T-helper 1 cell treated with Interleukin-12 subunit alpha and Interleukin-12 subunit beta and Interleukin-4 antibody, amounts not matched to agents 30 μg/mL and 1 μg/mL, for 36 hours (primary cell): ENCODE results near the gene LYZL2.
"Not testable (repeated sequence)": the region's sequence is repeated elsewhere in the genome, so short reads cannot be mapped to it uniquely, and the experiment has no call there.

Source experiments
- H3K27ac Mint-ChIP-seq: one replicate; pipeline ENCODE4 v1.8.0; 2021; ENCODE audit warnings: mild to moderate bottlenecking, mixed read lengths
- H3K27me3 Mint-ChIP-seq: one replicate; pipeline ENCODE4 v1.8.0; 2021; ENCODE audit warnings: low read depth, mixed read lengths
- H3K36me3 Mint-ChIP-seq: one replicate; pipeline ENCODE4 v1.8.0; 2021; ENCODE audit warnings: low read depth, mixed read lengths
- H3K4me1 Mint-ChIP-seq: one replicate; pipeline ENCODE4 v1.8.0; 2021; ENCODE audit warnings: low read depth, mixed read lengths
- H3K4me3 Mint-ChIP-seq: one replicate; pipeline ENCODE4 v1.8.0; 2021; ENCODE audit warnings: mild to moderate bottlenecking, moderate library complexity, mixed read lengths
- H3K9me3 Mint-ChIP-seq: one replicate; pipeline ENCODE4 v1.8.0; 2021; ENCODE audit warnings: mixed read lengths

Gene LYZL2

GRCh38 chr10:30651470-30652397 lies 22.2 kb upstream of the LYZL2 start:
- not testable (repeated sequence) for H3K36me3 Mint-ChIP-seq, H3K27ac Mint-ChIP-seq, H3K4me3 Mint-ChIP-seq, H3K4me1 Mint-ChIP-seq, H3K9me3 Mint-ChIP-seq
- peaks cover 33% of the 10 kb centered on the region for H3K27me3 Mint-ChIP-seq

DNA sequence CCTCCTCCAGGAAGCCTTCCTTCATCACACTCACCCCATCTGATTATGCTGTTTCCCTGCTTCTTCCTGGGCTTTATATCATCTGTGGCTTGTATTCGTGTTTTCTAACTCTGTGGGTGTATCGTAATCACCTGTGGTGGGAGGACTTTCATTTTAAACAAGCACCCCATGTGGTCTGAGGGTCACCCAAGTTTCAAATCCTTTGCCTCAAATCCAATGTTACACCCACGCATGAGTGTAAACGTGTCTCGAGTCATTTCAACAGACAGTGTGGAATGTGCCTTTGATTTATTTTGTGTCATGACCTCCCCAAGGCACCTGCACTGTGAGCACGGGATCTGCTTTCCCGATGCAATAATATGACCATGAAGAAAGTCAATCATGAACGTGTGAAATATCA lies 17.5 kb upstream of the LYZL2 start:
- Mint-ChIP-seq H3K4me1 (peaks cover 10% of the 10 kb centered on the region), H3K4me3 (no peak overlapping the region), H3K27me3 (peaks cover 33% of the 10 kb centered on the region), H3K27ac (no peak overlapping the region), H3K9me3 (no peaks in the 10 kb centered on the region), H3K36me3 (no peaks in the 10 kb centered on the region)

GRCh38 chr10:30645340-30645827 lies 15.8 kb upstream of the LYZL2 start:
- no peak overlapping the region for H3K27ac Mint-ChIP-seq
- no peak overlapping the region for H3K4me3 Mint-ChIP-seq
- no peaks in the 10 kb centered on the region for H3K9me3 Mint-ChIP-seq
- no peaks in the 10 kb centered on the region for H3K36me3 Mint-ChIP-seq
- peaks cover 39% of the 10 kb centered on the region for H3K27me3 Mint-ChIP-seq
- H3K4me1 Mint-ChIP-seq: peaks cover 10% of the 10 kb centered on the region

GRCh38 chr10:30644408-30644861 lies 14.9 kb upstream of the LYZL2 start:
- Mint-ChIP-seq H3K4me1 (peaks cover 10% of the 10 kb centered on the region), H3K27me3 (peaks cover 45% of the 10 kb centered on the region)
- not testable (repeated sequence) for H3K9me3 Mint-ChIP-seq, H3K4me3 Mint-ChIP-seq, H3K36me3 Mint-ChIP-seq, H3K27ac Mint-ChIP-seq

DNA sequence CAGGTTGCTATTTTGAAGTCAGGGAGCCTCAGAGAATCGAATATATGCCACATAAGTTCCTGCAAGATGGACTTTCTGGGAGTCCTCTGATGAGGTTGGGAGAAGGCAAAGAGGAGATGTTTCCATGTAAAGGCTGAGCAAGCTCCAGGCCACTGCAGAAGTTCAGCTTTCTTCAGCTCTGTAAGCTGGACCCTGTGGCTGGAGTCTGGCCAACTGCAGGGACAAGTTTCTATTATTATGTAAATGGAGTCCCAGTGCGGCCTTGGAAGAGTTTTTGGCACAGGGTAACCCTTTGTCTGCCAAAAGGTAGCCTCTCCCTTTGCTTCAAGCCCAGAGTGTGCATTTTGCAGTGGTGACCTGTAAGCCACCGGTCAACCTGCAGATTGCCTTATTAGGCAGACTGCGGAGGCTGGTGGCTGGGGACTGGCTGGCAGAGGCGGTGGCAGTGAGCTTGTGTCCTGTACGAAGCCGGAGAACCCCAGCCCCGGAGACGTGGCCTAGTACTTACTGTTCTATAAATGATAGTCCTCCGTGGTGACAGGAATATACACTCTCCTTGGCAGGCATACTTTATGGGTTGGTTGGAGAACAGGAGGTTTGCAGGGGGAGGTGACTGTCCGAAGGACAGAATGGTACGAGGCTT lies 14.1 kb upstream of the LYZL2 start:
- H3K27ac Mint-ChIP-seq, H3K4me3 Mint-ChIP-seq, H3K9me3 Mint-ChIP-seq, H3K36me3 Mint-ChIP-seq: not testable (repeated sequence)
- Mint-ChIP-seq H3K4me1 (peaks cover 10% of the 10 kb centered on the region), H3K27me3 (peaks cover 45% of the 10 kb centered on the region)

DNA sequence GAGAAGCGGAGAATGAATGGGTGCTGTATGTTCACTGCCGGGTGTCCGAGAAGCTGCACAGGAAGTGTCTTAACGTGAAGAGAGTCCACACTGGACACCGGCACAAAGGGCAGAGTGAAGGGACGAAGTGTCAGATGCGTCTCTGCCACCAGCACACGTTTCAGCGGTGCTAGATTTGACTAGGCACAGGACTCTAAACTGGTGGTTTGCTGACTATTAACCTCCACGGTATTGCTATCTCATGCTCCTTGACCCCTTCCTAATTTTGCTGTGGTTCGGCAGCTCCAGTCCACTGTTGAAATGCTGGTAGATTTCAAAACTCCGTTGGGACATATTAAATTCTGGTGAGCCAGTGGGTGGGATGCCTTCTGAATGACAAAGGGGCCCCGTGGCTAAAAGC lies 13.3 kb upstream of the LYZL2 start:
- H3K36me3 Mint-ChIP-seq, H3K4me3 Mint-ChIP-seq, H3K9me3 Mint-ChIP-seq, H3K27ac Mint-ChIP-seq: not testable (repeated sequence)
- Mint-ChIP-seq H3K27me3 (peaks cover 45% of the 10 kb centered on the region), H3K4me1 (peaks cover 10% of the 10 kb centered on the region)

GRCh38 chr10:30639946-30640786 lies 10.6 kb upstream of the LYZL2 start:
- no peaks in the 10 kb centered on the region for H3K36me3 Mint-ChIP-seq
- H3K4me3 Mint-ChIP-seq: no peak overlapping the region
- H3K4me1 Mint-ChIP-seq: peaks cover 3% of the 10 kb centered on the region
- peaks cover 48% of the 10 kb centered on the region for H3K27me3 Mint-ChIP-seq
- no peak overlapping the region for H3K27ac Mint-ChIP-seq
- no peaks in the 10 kb centered on the region for H3K9me3 Mint-ChIP-seq

GRCh38 chr10:30637881-30638467 lies 8.4 kb upstream of the LYZL2 start:
- H3K27ac Mint-ChIP-seq: no peak overlapping the region
- H3K9me3 Mint-ChIP-seq: no peaks in the 10 kb centered on the region
- no peaks in the 10 kb centered on the region for H3K4me1 Mint-ChIP-seq
- H3K36me3 Mint-ChIP-seq: no peaks in the 10 kb centered on the region
- peaks cover 36% of the 10 kb centered on the region for H3K27me3 Mint-ChIP-seq
- H3K4me3 Mint-ChIP-seq: no peak overlapping the region

GRCh38 chr10:30631188-30631587 lies 1.6 kb upstream of the LYZL2 start:
- Mint-ChIP-seq H3K4me3 (no peak overlapping the region), H3K9me3 (no peaks in the 10 kb centered on the region), H3K27me3 (peaks cover 35% of the 10 kb centered on the region), H3K36me3 (no peaks in the 10 kb centered on the region), H3K4me1 (no peaks in the 10 kb centered on the region), H3K27ac (no peak overlapping the region)

- Mint-ChIP-seq H3K4me3 (no peak overlapping the region), H3K36me3 (no peaks in the 10 kb centered on the region), H3K4me1 (no peaks in the 10 kb centered on the region), H3K27ac (no peak overlapping the region), H3K27me3 (peaks cover 29% of the 10 kb centered on the region), H3K9me3 (no peaks in the 10 kb centered on the region)
Measured at GRCh38 chr10:30630571-30630970, 1.0 kb upstream of the LYZL2 start.

DNA sequence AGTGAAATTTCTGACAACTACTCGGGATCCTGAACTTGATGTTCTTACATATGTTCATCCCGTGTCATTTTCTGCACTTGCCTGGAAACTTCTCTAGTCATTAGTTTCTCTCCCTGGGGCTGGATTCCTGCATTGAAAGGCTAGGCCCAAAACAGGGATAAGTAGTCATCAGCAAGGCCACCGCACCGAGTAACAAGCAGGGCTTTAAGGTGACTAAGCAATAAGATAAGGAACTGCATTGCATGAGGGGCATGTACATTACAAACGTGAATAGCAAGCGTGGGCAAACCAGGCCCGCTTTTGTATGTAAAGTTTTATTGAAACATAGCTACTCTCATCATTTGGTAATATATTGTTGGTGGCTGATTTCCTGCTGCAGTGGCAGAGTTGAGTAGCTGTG lies 977 bp downstream of the LYZL2 start:
- H3K36me3 Mint-ChIP-seq, H3K27ac Mint-ChIP-seq, H3K4me3 Mint-ChIP-seq, H3K4me1 Mint-ChIP-seq, H3K9me3 Mint-ChIP-seq: not testable (repeated sequence)
- H3K27me3 Mint-ChIP-seq: peaks cover 24% of the 10 kb centered on the region

DNA sequence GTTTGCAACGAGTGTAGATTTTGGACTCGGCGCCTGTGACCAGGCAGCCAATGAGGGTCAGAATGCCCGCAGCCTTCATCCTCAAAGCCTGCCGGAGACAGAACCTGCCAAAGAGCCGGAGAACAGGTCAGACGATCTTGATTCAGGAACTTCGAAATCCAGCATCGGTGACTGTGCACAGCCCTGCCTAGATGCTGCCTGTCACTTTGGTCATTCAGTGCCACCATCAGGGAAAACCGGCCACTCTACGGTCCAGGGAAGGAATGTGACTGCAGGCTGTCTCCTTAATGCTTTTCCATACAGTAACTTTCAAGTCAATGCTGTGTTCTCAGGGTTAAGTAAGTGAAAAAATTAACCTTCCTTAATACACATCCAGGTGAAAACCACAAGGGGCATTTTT lies 2.7 kb downstream of the LYZL2 start:
- peaks cover 11% of the 10 kb centered on the region for H3K27me3 Mint-ChIP-seq
- H3K4me1 Mint-ChIP-seq, H3K9me3 Mint-ChIP-seq, H3K27ac Mint-ChIP-seq, H3K36me3 Mint-ChIP-seq, H3K4me3 Mint-ChIP-seq: not testable (repeated sequence)

- H3K4me1 Mint-ChIP-seq: not testable (repeated sequence)
Measured at GRCh38 chr10:30626196-30626595, 3.4 kb downstream of the LYZL2 start.

DNA sequence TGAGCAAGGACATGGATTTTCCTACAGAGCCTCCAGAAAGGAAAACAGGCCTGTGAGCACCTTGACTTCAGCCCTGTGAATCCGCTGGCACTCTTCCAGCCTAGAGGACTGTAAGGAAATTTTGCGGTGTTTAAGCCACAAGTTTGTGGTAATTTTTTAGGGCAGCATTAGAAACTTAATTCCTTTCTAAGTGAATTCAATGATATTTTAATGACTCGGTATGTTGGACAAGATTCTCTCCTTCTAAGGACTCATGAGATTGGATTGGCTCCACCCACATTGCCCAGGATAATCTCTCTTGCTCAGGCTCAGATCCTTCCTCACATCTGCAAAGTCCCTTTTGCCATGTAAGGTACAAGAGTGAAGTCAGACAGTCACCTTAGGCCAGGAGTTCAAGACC lies 4.5 kb downstream of the LYZL2 start:
- H3K4me3 Mint-ChIP-seq: no peak overlapping the region
- peaks cover 10% of the 10 kb centered on the region for H3K27me3 Mint-ChIP-seq
- no peaks in the 10 kb centered on the region for H3K4me1 Mint-ChIP-seq
- H3K27ac Mint-ChIP-seq: no peak overlapping the region
- no peaks in the 10 kb centered on the region for H3K36me3 Mint-ChIP-seq
- no peaks in the 10 kb centered on the region for H3K9me3 Mint-ChIP-seq

More at GRCh38 chr10:30626196-30626595, 3.4 kb downstream of the LYZL2 start:
- not testable (repeated sequence) for H3K27me3 Mint-ChIP-seq, H3K4me3 Mint-ChIP-seq, H3K36me3 Mint-ChIP-seq, H3K9me3 Mint-ChIP-seq, H3K27ac Mint-ChIP-seq
